Stimulated activated CD4-positive, alpha-beta T cell treated with anti-CD3 and anti-CD28 coated beads, Interleukin-2, amount 100 ng/mL, for 24 hours (primary cell): ENCODE results near the gene ZNF410.

Source experiments
- DNase-seq, 2 donors: peaks; one replicate each; pipeline ENCODE4 v3.0.0-alpha.2; 2020

Gene ZNF410

DNA sequence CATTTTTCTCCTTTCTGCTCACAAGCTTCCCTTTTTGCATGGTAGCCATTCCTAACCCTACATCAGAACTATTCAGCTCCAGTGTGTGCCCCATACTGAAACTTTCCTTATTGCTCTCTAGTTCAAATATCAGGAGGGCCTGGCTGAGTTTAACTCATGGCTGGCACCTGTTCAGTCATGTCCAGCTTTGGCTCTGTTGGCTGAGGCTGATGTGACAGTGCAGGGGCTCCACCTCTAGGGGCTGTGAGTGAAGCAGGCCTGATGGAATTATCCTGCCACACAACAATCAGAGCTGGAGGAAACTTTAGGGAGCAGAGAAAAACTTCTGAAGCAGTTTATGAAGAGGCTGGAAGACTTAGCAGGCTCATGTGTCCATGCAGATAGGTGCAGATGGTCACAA is 71.9 kb downstream of the ZNF410 start:
- DNase-seq: no peak

GRCh38 chr14:73961192-73961591 is 74.5 kb downstream of the ZNF410 start:
- DNase-seq: no peak

DNA sequence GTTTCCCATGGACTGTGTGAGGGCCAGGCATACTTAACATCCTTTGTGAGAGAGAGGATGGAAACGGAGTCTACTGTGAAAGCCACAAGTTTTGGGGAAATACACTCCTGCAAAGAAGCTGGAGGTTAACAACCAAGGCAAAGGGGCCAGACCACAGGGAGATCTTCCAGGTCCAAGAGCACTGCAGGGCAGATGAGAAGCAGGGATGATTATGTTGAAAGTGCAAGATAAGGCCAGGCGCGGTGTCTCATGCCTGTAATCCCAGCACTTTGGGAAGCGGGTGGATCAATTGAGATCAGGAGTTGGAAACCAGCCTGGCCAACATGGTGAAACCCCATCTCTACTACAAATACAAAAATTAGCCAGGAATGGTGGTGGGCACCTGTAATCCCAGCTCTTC is 78.6 kb downstream of the ZNF410 start:
- DNase-seq: no peak

GRCh38 chr14:73968885-73969284 is 82.2 kb downstream of the ZNF410 start:
- DNase-seq: no peak

GRCh38 chr14:73973497-73973896 is 86.8 kb downstream of the ZNF410 start:
- DNase-seq: no peak

DNA sequence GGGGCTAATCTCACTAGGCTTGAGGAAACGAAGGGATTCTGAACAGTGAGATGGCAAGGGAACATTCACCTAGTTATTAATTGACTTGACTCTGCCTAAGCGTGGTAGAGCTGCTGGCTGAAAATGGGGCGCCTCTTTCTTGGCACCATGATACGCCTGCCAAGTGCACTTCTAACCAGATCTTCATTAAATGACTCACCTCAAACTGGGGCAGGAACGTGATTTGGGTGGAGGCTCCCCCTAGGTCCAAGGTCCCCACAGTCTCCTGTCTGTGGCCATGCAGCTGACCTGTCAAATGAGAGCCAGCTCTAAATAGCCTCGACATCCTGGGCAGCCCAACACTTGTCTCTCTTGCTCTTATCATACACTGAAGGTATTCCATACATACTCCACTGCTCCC is 89.5 kb downstream of the ZNF410 start:
- DNase-seq: no peak

DNA sequence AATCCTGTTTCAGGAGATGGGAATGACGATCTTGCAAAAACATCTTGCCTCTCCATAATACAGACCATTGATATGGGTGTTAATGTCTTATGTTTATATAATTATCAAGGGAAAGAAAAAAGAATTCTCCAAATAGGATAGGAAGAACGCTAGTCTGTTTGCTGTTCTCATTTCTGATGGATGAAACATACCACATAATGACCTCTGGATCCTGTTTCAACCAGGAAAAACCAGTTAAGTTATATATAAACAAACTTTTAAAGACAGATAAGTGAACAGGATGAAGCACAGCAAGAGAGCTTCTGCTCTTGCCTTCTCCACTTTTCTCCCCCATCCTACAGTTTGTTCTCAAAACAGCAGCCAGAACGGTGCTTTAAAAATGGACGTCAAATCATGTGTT is 91.2 kb downstream of the ZNF410 start:
- DNase-seq: no peak
